ENCODE results near the gene RIMS4.

Gene RIMS4

GRCh38 chr20:44803383-44803941, 6.9 kb downstream of the RIMS4 start:
- no peak overlapping the region for H3K4me3 ChIP-seq (ENCODE audit: low read depth, low read length)
- no peak for TF ChIP-seq CTCF (IDR thresholded peaks at IDR 0.05; ENCODE audit: low read depth, low read length, missing control alignments)
- in situ Hi-C loops (cut with HindIII; ENCODE audit: low sequenced_read_pairs), result no loop called here
- DNase-seq (ENCODE audit: low read depth), result no peak

DNA sequence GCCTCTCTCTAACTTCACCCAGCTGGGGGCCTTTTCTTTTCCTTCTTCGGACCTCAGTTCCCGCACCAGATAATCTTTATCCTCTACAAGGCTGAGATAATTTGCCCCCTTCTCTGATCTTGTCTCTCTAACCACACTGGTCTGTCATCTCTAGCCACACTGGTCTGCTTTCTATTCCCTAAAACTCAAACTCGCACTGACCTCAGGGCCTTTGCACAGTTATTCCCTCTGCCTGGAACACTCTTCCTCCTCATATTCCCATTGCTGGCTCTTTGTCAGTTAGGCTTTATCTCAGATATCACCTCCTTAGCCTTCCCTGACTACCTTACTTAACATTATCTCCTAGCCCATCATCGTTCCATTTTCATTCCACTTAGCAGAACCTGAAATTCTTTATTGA, 7.6 kb downstream of the RIMS4 start:
- no peak for TF ChIP-seq CTCF (IDR thresholded peaks at IDR 0.05; ENCODE audit: low read depth, low read length, missing control alignments)
- DNase-seq (ENCODE audit: low read depth), result no peak
- in situ Hi-C loops (cut with HindIII; ENCODE audit: low sequenced_read_pairs), result no loop called here
- H3K4me3 ChIP-seq (ENCODE audit: low read depth, low read length), result no peak overlapping the region

- in situ Hi-C loops (cut with HindIII; ENCODE audit: low sequenced_read_pairs), result no loop called here
- no peak overlapping the region for H3K4me3 ChIP-seq (ENCODE audit: low read depth, low read length)
- no peak for DNase-seq (ENCODE audit: low read depth)
- no peak for TF ChIP-seq CTCF (IDR thresholded peaks at IDR 0.05; ENCODE audit: low read depth, low read length, missing control alignments)
Observed at GRCh38 chr20:44800391-44801046, 9.8 kb downstream of the RIMS4 start.

GRCh38 chr20:44799691-44800090, 10.7 kb downstream of the RIMS4 start:
- DNase-seq (ENCODE audit: low read depth), result no peak
- in situ Hi-C loops (cut with HindIII; ENCODE audit: low sequenced_read_pairs), result no loop called here
- no peak for TF ChIP-seq CTCF (IDR thresholded peaks at IDR 0.05; ENCODE audit: low read depth, low read length, missing control alignments)
- no peak overlapping the region for H3K4me3 ChIP-seq (ENCODE audit: low read depth, low read length)

- in situ Hi-C loops (cut with HindIII; ENCODE audit: low sequenced_read_pairs), result no loop called here
- DNase-seq (ENCODE audit: low read depth), result no peak
- no peak for TF ChIP-seq CTCF (IDR thresholded peaks at IDR 0.05; ENCODE audit: low read depth, low read length, missing control alignments)
- H3K4me3 ChIP-seq (ENCODE audit: low read depth, low read length), result no peak overlapping the region
Observed at GRCh38 chr20:44796758-44797457, 13.4 kb downstream of the RIMS4 start.

DNA sequence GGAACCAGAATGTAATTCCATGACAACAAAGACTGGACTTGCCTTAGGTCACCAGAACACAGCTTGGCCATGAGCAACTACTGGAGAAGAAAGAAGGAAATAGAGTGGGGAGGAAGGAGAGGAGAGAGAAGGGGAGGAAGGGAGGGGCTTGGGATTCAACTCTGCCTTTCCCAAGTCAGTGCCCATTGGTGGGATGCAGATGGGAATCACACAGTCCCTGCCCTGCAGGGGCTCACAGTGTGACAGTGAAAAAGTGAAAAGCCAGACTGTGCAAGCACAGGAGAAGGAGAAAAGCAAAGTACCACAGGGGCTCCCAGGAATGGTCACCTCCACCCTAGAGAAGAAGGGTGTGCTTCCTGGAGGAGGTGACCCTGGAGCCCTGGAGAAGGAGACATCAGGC, 14.0 kb downstream of the RIMS4 start:
- TF ChIP-seq CTCF (IDR thresholded peaks at IDR 0.05; ENCODE audit: low read depth, low read length, missing control alignments), result no peak
- no peak overlapping the region for H3K4me3 ChIP-seq (ENCODE audit: low read depth, low read length)
- in situ Hi-C loops (cut with HindIII; ENCODE audit: low sequenced_read_pairs), result no loop called here
- no peak for DNase-seq (ENCODE audit: low read depth)
